ENCODE results near the gene AACS.

The AACS gene, protein sequence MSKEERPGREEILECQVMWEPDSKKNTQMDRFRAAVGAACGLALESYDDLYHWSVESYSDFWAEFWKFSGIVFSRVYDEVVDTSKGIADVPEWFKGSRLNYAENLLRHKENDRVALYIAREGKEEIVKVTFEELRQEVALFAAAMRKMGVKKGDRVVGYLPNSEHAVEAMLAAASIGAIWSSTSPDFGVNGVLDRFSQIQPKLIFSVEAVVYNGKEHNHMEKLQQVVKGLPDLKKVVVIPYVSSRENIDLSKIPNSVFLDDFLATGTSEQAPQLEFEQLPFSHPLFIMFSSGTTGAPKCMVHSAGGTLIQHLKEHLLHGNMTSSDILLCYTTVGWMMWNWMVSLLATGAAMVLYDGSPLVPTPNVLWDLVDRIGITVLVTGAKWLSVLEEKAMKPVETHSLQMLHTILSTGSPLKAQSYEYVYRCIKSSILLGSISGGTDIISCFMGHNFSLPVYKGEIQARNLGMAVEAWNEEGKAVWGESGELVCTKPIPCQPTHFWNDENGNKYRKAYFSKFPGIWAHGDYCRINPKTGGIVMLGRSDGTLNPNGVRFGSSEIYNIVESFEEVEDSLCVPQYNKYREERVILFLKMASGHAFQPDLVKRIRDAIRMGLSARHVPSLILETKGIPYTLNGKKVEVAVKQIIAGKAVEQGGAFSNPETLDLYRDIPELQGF

DNA sequence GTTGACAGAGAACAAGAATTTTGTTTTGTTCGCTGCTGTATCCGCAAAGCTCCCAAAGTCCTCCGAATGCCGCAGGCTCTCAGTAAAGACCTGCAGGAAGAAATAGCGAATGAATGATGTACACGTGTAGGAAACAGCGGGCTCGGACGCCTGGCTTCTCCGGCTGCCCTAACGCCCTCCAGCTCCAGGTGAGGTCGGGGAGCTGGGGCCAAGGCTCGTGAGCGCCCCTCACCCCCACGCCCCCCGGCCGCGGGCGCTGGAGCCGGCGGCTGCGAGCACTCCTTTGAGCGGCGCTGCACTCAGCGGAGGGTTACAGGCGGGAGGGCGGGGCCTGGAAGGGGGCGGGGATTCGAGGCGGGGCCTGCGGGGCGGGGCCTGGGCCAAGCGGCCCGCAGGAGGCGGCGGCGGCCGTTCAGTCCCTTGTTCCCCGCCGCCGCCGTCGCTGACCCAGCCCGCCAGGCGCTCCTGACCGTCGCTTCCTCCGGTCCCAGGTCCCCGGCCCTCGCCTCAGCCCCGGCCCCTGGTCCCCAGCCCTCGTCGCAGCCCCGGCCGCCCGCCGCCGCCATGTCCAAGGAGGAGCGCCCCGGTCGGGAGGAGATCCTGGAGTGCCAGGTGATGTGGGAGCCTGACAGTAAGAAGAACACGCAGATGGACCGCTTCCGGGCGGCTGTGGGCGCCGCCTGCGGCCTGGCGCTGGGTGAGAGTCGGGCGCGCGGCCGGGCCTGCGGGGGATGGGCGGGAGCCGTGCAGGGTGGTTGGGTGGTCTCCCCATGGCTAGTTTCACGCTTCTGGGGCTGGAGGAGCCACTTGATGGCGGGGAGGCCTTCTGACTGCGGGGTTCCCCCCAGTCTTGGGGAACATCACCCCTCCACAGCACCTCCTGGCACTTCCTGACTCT lies at the start of gene AACS:
Gene AACS (plus strand): TSS at position 415 of the 898 bp plus-strand sequence. CDS start 150 bp downstream, at position 565.
- FAIRE-seq (no peak), DNase-seq (ENCODE audit: insufficient read length, low spot score) (peak; percentile 85)
- TF ChIP-seq, protein P1, sequence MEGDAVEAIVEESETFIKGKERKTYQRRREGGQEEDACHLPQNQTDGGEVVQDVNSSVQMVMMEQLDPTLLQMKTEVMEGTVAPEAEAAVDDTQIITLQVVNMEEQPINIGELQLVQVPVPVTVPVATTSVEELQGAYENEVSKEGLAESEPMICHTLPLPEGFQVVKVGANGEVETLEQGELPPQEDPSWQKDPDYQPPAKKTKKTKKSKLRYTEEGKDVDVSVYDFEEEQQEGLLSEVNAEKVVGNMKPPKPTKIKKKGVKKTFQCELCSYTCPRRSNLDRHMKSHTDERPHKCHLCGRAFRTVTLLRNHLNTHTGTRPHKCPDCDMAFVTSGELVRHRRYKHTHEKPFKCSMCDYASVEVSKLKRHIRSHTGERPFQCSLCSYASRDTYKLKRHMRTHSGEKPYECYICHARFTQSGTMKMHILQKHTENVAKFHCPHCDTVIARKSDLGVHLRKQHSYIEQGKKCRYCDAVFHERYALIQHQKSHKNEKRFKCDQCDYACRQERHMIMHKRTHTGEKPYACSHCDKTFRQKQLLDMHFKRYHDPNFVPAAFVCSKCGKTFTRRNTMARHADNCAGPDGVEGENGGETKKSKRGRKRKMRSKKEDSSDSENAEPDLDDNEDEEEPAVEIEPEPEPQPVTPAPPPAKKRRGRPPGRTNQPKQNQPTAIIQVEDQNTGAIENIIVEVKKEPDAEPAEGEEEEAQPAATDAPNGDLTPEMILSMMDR (IDR thresholded peaks at IDR 0.05; ENCODE audit: insufficient read depth, missing control alignments): no peak

DNA sequence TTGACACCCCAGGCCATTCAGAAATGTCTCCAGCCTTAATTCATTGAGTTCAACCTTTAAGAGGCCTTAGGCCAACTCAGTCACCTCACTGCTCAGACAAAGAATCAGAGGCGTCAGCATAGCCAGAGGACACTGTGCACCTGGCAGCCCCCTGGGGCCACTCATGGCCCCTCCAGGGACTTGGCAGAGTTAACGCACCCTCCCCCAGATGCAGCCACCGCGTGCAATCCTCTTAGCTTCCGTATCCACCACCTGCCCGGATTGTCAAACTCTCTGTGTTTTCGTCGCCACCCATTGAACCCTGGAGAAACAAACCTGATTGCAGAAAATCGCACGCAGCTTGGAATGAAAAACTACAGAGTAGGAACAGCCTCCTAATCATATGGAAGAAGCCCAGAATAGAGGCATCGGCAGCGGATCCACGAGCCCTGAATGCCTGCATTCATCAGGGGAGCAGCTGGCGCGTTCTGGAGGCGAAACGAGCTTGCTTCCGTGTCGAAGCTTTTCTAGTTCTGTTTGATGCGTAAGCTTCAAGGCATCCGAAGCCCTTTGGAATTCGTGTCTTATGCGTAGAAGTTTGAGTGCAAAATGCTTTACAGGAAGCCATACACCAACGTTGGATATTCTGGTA lies 49.4 kb upstream of the AACS start:
- FAIRE-seq (no peak), DNase-seq (ENCODE audit: insufficient read length, low spot score) (peak; percentile 57)
- TF ChIP-seq, protein P1 (IDR thresholded peaks at IDR 0.05; ENCODE audit: insufficient read depth, missing control alignments): no peak

DNA sequence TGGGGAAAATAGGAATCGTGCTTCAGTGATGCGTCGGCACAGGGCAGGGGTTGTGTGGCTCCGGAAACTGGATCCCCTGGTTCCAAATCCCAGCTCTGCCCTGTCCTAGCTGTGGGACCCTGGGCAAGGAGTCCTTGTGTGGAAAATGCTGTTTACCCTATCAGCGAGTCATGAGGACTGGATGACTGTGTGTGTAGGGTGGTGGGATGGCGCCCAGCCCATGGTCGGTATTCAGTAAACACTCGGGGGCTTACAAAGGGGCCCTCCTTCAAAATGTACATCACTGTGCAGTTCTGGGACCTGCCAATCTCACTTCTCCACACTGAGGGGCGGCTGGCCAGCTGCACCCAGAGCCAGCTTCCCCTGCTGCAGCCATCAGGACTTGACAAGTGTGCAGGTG lies 47.4 kb upstream of the AACS start:
- no peak for FAIRE-seq
- TF ChIP-seq, protein P1 (IDR thresholded peaks at IDR 0.05; ENCODE audit: insufficient read depth, missing control alignments): no peak
- DNase-seq (ENCODE audit: insufficient read length, low spot score): no peak

DNA sequence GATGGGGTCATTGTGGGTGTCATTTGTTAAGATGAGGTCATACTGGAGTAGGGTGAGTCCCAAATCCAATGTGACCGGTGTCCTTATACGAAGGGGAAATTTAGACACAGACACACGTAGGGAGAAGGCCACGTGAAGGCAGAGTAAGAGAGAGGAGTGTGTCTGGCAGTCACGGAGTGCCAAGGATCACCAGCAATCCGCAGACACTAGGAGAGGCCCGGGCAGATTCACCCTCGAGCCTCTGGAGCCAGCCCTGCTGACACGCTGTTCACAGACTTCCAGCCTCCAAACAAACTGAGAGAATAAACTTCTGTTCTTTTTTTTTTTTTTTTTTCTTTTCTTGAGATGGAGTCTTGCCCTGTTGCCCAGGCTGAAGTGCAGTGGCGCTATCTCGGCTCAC lies 46.9 kb upstream of the AACS start:
- TF ChIP-seq, protein P1 (IDR thresholded peaks at IDR 0.05; ENCODE audit: insufficient read depth, missing control alignments): no peak
- FAIRE-seq: no peak

DNA sequence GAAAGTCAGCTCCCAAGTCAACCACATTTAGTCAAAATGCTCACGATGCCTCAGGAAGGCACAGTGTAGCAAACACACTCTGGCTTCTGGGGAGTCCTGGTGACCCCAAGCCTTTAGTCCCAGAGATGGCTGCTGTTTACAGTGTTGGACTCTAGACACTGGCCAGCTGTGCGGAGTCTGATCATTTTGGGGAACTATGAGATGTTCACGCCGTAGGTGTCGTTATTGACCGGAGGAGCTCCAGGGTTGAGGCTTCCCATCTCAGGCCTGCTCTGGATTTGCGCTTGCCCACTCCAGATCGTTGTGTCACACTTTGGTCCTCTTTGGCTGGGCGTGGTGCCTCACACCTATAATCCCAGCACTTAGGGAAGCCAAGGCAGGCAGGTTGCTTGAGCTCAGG lies 44.1 kb upstream of the AACS start:
- TF ChIP-seq, protein P1 (IDR thresholded peaks at IDR 0.05; ENCODE audit: insufficient read depth, missing control alignments): no peak
- DNase-seq (ENCODE audit: insufficient read length, low spot score): no peak
- FAIRE-seq: no peak

More for the DNA sequence above, 46.9 kb upstream of the AACS start:
- no peak for DNase-seq (ENCODE audit: insufficient read length, low spot score)

DNA sequence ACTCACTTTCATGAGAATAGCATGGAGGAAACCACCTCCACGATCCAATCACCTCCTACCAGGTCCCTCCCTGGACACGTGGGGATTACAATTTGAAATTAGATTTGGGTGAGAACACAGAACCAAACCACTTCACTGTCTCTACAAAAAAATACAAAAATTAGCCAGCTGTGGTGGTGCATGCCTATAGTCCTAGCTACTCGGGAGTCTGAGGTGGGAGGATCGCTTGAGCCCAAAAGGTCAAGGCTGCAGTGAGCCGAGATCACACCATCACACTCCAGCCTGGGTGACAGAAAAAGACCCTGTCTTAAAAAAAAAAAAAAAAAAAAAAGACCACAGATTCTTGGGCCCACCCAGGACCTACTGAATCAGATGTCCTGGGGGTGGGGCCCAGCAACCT lies 43.5 kb upstream of the AACS start:
- FAIRE-seq (no peak), DNase-seq (ENCODE audit: insufficient read length, low spot score) (no peak)
- TF ChIP-seq, protein P1 (IDR thresholded peaks at IDR 0.05; ENCODE audit: insufficient read depth, missing control alignments): no peak
